Measurements from ENCODE around the gene PLA2G6. TPM values are rescaled to one million over a fixed set of nuclear protein-coding genes. Genes with fewer than 3 reads are reported as not detected.

PLA2G6 gene
- total and polyA plus RNA-seq, 2 experiments from 2014 or later, result 5.5 to 6.5 TPM

DNA sequence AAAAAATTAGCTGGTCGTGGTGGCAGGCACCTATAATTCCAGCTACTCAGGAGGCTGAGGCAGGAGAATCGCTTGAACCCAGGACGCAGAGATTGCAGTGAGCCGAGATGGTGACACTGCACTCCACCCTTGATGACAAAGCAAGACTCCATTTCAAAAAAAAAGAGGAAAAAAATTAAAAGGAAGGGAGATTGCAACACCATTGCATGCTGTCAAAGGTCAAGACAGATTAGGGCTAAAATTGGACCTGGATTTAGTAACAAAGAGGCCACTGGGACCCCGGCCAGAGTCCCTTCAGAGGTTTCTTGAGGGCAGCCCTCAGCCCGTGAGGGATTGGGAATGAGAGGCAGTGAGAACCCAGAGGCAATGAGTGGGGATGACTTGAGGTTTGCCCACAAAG, 11.9 kb upstream of the PLA2G6 start:
- no peak for DNase-seq
- 57 to 64% methylated on average over 6 of the region's 6 CpGs for WGBS, 2 experiments (ENCODE audit: low coverage in 1 of 2, low lambda C conversion rate in 2 of 2, missing lambda C conversion rate in 2 of 2)

GRCh38 chr22:38192475-38192863, 10.8 kb upstream of the PLA2G6 start:
- WGBS, 2 experiments (ENCODE audit: low coverage in 1 of 2, low lambda C conversion rate in 2 of 2, missing lambda C conversion rate in 2 of 2), result 92% methylated on average over 3 of the region's 3 CpGs
- Histone ChIP-seq H3K4me2 (ENCODE audit: unreplicated experiment) (no peak overlapping the region), H3K27me3 (replicated peaks; ENCODE audit: insufficient read depth) (no peaks in the 10 kb centered on the region), H3K79me2 (ENCODE audit: insufficient read depth) (no peaks in the 10 kb centered on the region), H3K4me1 (ENCODE audit: insufficient read depth) (no peaks in the 10 kb centered on the region), H3K9ac (no peak overlapping the region), H3K9me3 (ENCODE audit: low read depth) (no peaks in the 10 kb centered on the region), H3F3A (ENCODE audit: insufficient read depth) (no peaks in the 10 kb centered on the region), H3K36me3 (ENCODE audit: low read depth) (no peaks in the 10 kb centered on the region), H3K27ac (no peak overlapping the region), H3K9me2 (ENCODE audit: insufficient read depth) (no peaks in the 10 kb centered on the region), H4K20me1 (ENCODE audit: insufficient read depth) (no peaks in the 10 kb centered on the region), H2AFZ (no peak overlapping the region), H3K4me3 (no peak overlapping the region)
- in situ Hi-C loops (cut with MboI), result no loop called here
- no peak for DNase-seq
- TF ChIP-seq EZH2phosphoT487 (IDR thresholded peaks at IDR 0.05; ENCODE audit: insufficient read depth, low read depth) (no peak), EZH2 (IDR thresholded peaks at IDR 0.05; ENCODE audit: insufficient read depth, poor library complexity, severe bottlenecking) (no peak)

More for the DNA sequence above, 11.9 kb upstream of the PLA2G6 start:
- Histone ChIP-seq H4K20me1 (ENCODE audit: insufficient read depth) (no peaks in the 10 kb centered on the region), H3K27ac (no peak overlapping the region), H3K9me2 (ENCODE audit: insufficient read depth) (no peaks in the 10 kb centered on the region), H2AFZ (no peak overlapping the region), H3K79me2 (ENCODE audit: insufficient read depth) (no peaks in the 10 kb centered on the region), H3K4me2 (ENCODE audit: unreplicated experiment) (no peak overlapping the region), H3K4me3 (no peak overlapping the region), H3K4me1 (ENCODE audit: insufficient read depth) (no peaks in the 10 kb centered on the region), H3K36me3 (ENCODE audit: low read depth) (no peaks in the 10 kb centered on the region), H3F3A (ENCODE audit: insufficient read depth) (no peaks in the 10 kb centered on the region), H3K27me3 (replicated peaks; ENCODE audit: insufficient read depth) (no peaks in the 10 kb centered on the region), H3K9ac (no peak overlapping the region), H3K9me3 (ENCODE audit: low read depth) (no peaks in the 10 kb centered on the region)
- in situ Hi-C loops (cut with MboI), result no loop called here
- no peak for TF ChIP-seq EZH2phosphoT487 (IDR thresholded peaks at IDR 0.05; ENCODE audit: insufficient read depth, low read depth)
- no peak for TF ChIP-seq EZH2 (IDR thresholded peaks at IDR 0.05; ENCODE audit: insufficient read depth, poor library complexity, severe bottlenecking)

- in situ Hi-C loops (cut with MboI), result no loop called here
- Histone ChIP-seq H3K9me3 (ENCODE audit: low read depth) (no peaks in the 10 kb centered on the region), H3K79me2 (ENCODE audit: insufficient read depth) (no peaks in the 10 kb centered on the region), H4K20me1 (ENCODE audit: insufficient read depth) (no peaks in the 10 kb centered on the region), H3K9ac (no peak overlapping the region), H3F3A (ENCODE audit: insufficient read depth) (no peaks in the 10 kb centered on the region), H3K4me2 (ENCODE audit: unreplicated experiment) (no peak overlapping the region), H3K9me2 (ENCODE audit: insufficient read depth) (no peaks in the 10 kb centered on the region), H3K27me3 (replicated peaks; ENCODE audit: insufficient read depth) (no peaks in the 10 kb centered on the region), H2AFZ (no peak overlapping the region), H3K4me3 (no peak overlapping the region), H3K27ac (no peak overlapping the region), H3K4me1 (ENCODE audit: insufficient read depth) (no peaks in the 10 kb centered on the region), H3K36me3 (ENCODE audit: low read depth) (no peaks in the 10 kb centered on the region)
- DNase-seq, result no peak
- WGBS, 2 experiments (ENCODE audit: low coverage in 1 of 2, low lambda C conversion rate in 2 of 2, missing lambda C conversion rate in 2 of 2), result 80 to 83% methylated on average over 10 of the region's 10 CpGs
- no peak for TF ChIP-seq EZH2phosphoT487 (IDR thresholded peaks at IDR 0.05; ENCODE audit: insufficient read depth, low read depth)
- no peak for TF ChIP-seq EZH2 (IDR thresholded peaks at IDR 0.05; ENCODE audit: insufficient read depth, poor library complexity, severe bottlenecking)
Observed at GRCh38 chr22:38191731-38192474, 10.3 kb upstream of the PLA2G6 start.

DNA sequence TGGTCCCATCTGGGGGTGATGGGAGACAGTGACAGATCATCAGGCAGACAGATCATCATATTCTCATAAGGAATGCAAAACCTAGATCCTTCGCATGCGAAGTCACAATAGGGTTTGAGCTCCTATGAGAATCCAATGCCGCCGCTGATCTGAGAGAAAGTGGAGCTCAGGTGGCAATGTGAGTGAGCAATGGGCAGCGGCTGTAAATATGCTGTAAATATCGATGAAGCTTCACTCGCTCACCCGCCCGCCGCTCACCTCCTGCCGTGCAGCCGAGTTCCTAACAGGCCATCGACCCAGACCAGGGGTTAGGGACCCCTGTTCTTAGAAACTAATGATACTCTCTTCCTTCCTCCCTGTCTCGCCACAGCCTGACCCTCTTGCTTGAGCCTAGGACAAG, 9.4 kb upstream of the PLA2G6 start:
- H3K4me2 ChIP-seq (ENCODE audit: unreplicated experiment), result no peak overlapping the region
- H3K27me3 ChIP-seq (replicated peaks; ENCODE audit: insufficient read depth), result no peaks in the 10 kb centered on the region
- H4K20me1 ChIP-seq (ENCODE audit: insufficient read depth), result no peaks in the 10 kb centered on the region
- WGBS, 2 experiments (ENCODE audit: low coverage in 1 of 2, low lambda C conversion rate in 2 of 2, missing lambda C conversion rate in 2 of 2), result 91 to 94% methylated on average over 14 of the region's 14 CpGs
- H3K36me3 ChIP-seq (ENCODE audit: low read depth), result no peaks in the 10 kb centered on the region
- H2AFZ ChIP-seq, result no peak overlapping the region
- DNase-seq, result no peak
- no peaks in the 10 kb centered on the region for H3K9me2 ChIP-seq (ENCODE audit: insufficient read depth)
- no peaks in the 10 kb centered on the region for H3K9me3 ChIP-seq (ENCODE audit: low read depth)
- in situ Hi-C loops (cut with MboI), result no loop called here
- TF ChIP-seq EZH2phosphoT487 (IDR thresholded peaks at IDR 0.05; ENCODE audit: insufficient read depth, low read depth), result no peak
- TF ChIP-seq EZH2 (IDR thresholded peaks at IDR 0.05; ENCODE audit: insufficient read depth, poor library complexity, severe bottlenecking), result no peak
- H3K9ac ChIP-seq, result no peak overlapping the region
- no peak overlapping the region for H3K27ac ChIP-seq
- H3K4me3 ChIP-seq, result no peak overlapping the region
- no peaks in the 10 kb centered on the region for H3F3A ChIP-seq (ENCODE audit: insufficient read depth)
- H3K4me1 ChIP-seq (ENCODE audit: insufficient read depth), result no peaks in the 10 kb centered on the region
- no peaks in the 10 kb centered on the region for H3K79me2 ChIP-seq (ENCODE audit: insufficient read depth)

Measured in GM23248 (cell line).